ENCODE measurements around the gene CCDC92. TPM values are rescaled to one million over a fixed set of nuclear protein-coding genes. Genes with fewer than 3 reads are reported as not detected.
"Not testable (repeated sequence)": the region's sequence is repeated elsewhere in the genome, so short reads cannot be mapped to it uniquely, and the experiment has no call there.

The CCDC92 gene
- total RNA-seq, 1 donor from 2014 or later, result 22.9 TPM

- Mint-ChIP-seq H3K4me3 (no peak overlapping the region), H3K27ac (no peak overlapping the region), H3K36me3 (no peaks in the 10 kb centered on the region), H3K9me3 (no peaks in the 10 kb centered on the region), H3K27me3 (peaks cover 23% of the 10 kb centered on the region), H3K4me1 (ENCODE audit: unreplicated experiment) (peaks cover 9% of the 10 kb centered on the region)
- DNase-seq (ENCODE audit: extremely low spot score, unreplicated experiment), result no peak
- TF ChIP-seq CTCF (conservative IDR thresholded peaks at IDR 0.05), result no peak
Measured at GRCh38 chr12:123914726-123915333, 57.8 kb downstream of the CCDC92 start.

GRCh38 chr12:123912415-123913380, 59.9 kb downstream of the CCDC92 start:
- DNase-seq (ENCODE audit: extremely low spot score, unreplicated experiment), result no peak
- no peaks in the 10 kb centered on the region for H3K9me3 Mint-ChIP-seq
- TF ChIP-seq CTCF (conservative IDR thresholded peaks at IDR 0.05), result no peak
- peaks cover 12% of the 10 kb centered on the region for H3K4me1 Mint-ChIP-seq (ENCODE audit: unreplicated experiment)
- peak overlapping the region; percentile 69 for H3K4me3 Mint-ChIP-seq
- H3K36me3 Mint-ChIP-seq, result no peaks in the 10 kb centered on the region
- H3K27me3 Mint-ChIP-seq, result peaks cover 23% of the 10 kb centered on the region
- peak overlapping the region; percentile 87 for H3K27ac Mint-ChIP-seq

GRCh38 chr12:123911672-123912409, 60.8 kb downstream of the CCDC92 start:
- not testable (repeated sequence) for H3K27ac Mint-ChIP-seq, H3K36me3 Mint-ChIP-seq

DNA sequence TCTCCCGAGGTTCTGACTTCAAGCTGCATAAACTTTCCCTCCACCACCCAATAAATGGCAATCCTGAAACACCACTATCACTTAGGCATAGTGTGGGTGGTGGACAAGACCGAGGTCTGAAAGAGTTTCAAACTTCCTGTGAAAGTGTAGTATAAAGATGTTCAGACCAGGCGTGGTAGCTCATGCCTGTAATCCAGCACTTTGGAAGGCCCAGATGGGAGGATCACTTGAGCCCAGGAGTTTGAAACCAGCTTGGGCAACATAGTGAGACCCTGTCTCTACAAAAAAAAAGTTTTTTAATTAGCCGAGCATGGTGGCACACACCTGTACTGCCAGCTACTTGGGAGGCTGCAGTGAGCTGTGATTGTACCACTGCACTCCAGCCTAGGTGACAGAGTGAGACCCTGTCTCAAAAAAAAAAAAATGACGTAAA, 61.9 kb downstream of the CCDC92 start:
- no peak for DNase-seq (ENCODE audit: extremely low spot score, unreplicated experiment)
- Mint-ChIP-seq H3K4me1 (ENCODE audit: unreplicated experiment) (peaks cover 24% of the 10 kb centered on the region), H3K27me3 (peaks cover 18% of the 10 kb centered on the region), H3K9me3 (no peaks in the 10 kb centered on the region), H3K36me3 (no peaks in the 10 kb centered on the region), H3K4me3 (peak overlapping the region; percentile 76), H3K27ac (peak overlapping the region; percentile 93)
- no peak for TF ChIP-seq CTCF (conservative IDR thresholded peaks at IDR 0.05)

More at GRCh38 chr12:123911672-123912409, 60.8 kb downstream of the CCDC92 start:
- not testable (repeated sequence) for DNase-seq (ENCODE audit: extremely low spot score, unreplicated experiment); H3K9me3 Mint-ChIP-seq; H3K4me3 Mint-ChIP-seq
- Mint-ChIP-seq H3K4me1 (ENCODE audit: unreplicated experiment) (peaks cover 21% of the 10 kb centered on the region), H3K27me3 (peaks cover 23% of the 10 kb centered on the region)

DNA sequence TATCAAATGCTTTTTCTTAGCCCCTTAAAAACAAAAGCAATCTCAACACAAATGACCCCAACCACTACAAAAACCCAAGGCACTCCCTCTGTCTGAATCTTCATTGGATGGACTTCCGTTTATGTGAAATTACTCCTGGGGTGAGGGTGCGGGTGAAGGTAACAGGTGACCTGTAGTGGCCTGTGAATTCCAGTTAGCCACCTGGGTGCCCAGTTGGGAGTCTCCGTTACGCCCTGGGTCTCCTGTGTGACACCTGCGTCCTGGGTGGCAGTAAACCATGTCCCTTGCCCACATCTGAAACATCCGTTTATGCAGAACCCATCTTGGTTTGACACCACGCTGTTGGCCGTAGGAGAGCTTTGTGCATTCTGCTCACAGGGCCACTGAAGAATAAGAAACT, 62.6 kb downstream of the CCDC92 start:
- no peak for DNase-seq (ENCODE audit: extremely low spot score, unreplicated experiment)
- no peak for TF ChIP-seq CTCF (conservative IDR thresholded peaks at IDR 0.05)
- H3K4me3 Mint-ChIP-seq, result peak overlapping the region; percentile 76
- peak overlapping the region; percentile 93 for H3K27ac Mint-ChIP-seq
- no peaks in the 10 kb centered on the region for H3K36me3 Mint-ChIP-seq
- H3K4me1 Mint-ChIP-seq (ENCODE audit: unreplicated experiment), result peaks cover 30% of the 10 kb centered on the region
- H3K9me3 Mint-ChIP-seq, result no peaks in the 10 kb centered on the region
- H3K27me3 Mint-ChIP-seq, result peaks cover 22% of the 10 kb centered on the region

All from type B pancreatic cell (in vitro differentiated cells).